Gastroesophageal sphincter (tissue), 4 donors: Measurements from ENCODE around the gene MED27. TPM values are rescaled to one million over a fixed set of nuclear protein-coding genes. Genes with fewer than 3 reads are reported as not detected.

ENCODE experiments used
- ATAC-seq: fragments of 150-250 bp; one replicate; pipeline ENCODE4 v1.9.1; 2016; ENCODE audit warnings: mild to moderate bottlenecking, moderate library complexity
- H3K27ac ChIP-seq, 4 donors: fragments of 200-600 bp; sonication (generic) in 3 of 4; 1 replicate in 3 of 4; 2 replicates in 1 of 4; pipeline ENCODE4 v1.5.1; 2016 to 2019
- H3K27me3 ChIP-seq: fragments of 200-600 bp; sonication (generic); one replicate; pipeline ENCODE4 v1.5.1; 2019
- H3K36me3 ChIP-seq, 2 donors: fragments of 200-600 bp; sonication (generic); one replicate each; pipeline ENCODE4 v1.5.1; 2019; ENCODE audit warnings: control low read depth in 1 of 2
- H3K4me1 ChIP-seq, 3 donors: fragments of 200-600 bp; sonication (generic); 1 replicate in 2 of 3; 2 replicates in 1 of 3; pipeline ENCODE4 v1.5.1; 2016 to 2019; ENCODE audit warnings: control low read depth in 2 of 3
- H3K4me3 ChIP-seq, 2 donors: fragments of 200-600 bp; sonication (generic); one replicate each; pipeline ENCODE4 v1.5.1; 2019; ENCODE audit warnings: mild to moderate bottlenecking in 1 of 2, moderate library complexity in 1 of 2
- H3K9me3 ChIP-seq, 3 donors: fragments of 200-600 bp; sonication (generic); one replicate each; pipeline ENCODE4 v1.5.1; 2017 to 2019; ENCODE audit warnings: control low read depth in 2 of 3
- EP300 ChIP-seq: sonication (generic); formaldehyde crosslinking; IDR thresholded peaks from one replicate; pipeline ENCODE4 v1.6.1; 2017; ENCODE audit warnings: antibody characterized with exemption, mild to moderate bottlenecking
- POLR2A ChIP-seq, 2 donors: fragments of 450-650 bp; IDR thresholded peaks; one replicate each; pipeline ENCODE4 v1.6.1; 2017; ENCODE audit warnings: antibody characterized with exemption in 2 of 2, mild to moderate bottlenecking in 2 of 2, moderate library complexity in 1 of 2
- POLR2AphosphoS5 ChIP-seq: sonication (generic); formaldehyde crosslinking; IDR thresholded peaks from one replicate; pipeline ENCODE4 v1.6.1; 2017; ENCODE audit warnings: antibody characterized with exemption
- WGBS, 2 donors: methylation state at CpG; one replicate each; pipeline ENCODE4 v1.1.5; 2018; ENCODE audit warnings: low coverage in 1 of 2; 5-methylcytosine and 5-hydroxymethylcytosine counted together
- total RNA-seq, 4 donors: library from RNA; depleted of rRNA; stranded (reverse); fragments of >200 nt; gene quantifications; one replicate each; pipeline ENCODE4 v1.1.0, GENCODE V29; 2016
- TF ChIP-seq, protein P1 (sequence below), 4 experiments: fragments of 200-600 bp in 2 of 4; fragments of 450-650 bp in 2 of 4; sonication (generic) in 1 of 4; IDR thresholded peaks; one replicate each; pipeline ENCODE4 v1.5.1; 2017 to 2019; ENCODE audit warnings: antibody characterized with exemption in 4 of 4, mild to moderate bottlenecking in 2 of 4, moderate library complexity in 2 of 4

Gene MED27
- total RNA-seq, 4 donors from 2014 or later = 13.2 to 21.0 (median 13.9) TPM

DNA sequence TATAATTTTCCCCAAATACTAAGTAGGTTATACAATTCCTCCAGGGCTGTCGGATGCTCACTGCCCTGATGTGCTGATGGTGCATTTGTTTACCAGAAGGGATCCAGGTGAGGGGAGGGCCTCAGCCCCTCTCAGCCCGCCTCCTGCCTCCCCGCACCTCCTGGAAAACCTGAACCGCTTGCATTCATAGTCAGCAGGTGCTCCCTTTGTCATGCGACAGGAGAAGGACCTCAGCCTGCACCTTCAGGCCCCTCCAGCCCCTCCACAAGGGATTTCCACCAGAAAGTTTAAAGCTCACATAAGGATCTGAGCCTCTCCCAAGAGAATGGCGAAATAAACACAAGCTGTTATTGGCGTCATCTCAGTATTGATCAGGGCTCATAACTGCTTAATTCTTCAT is 45.7 kb upstream of the MED27 start:
- 25 to 50% methylated on average over 1 to 7 of the region's 7 CpGs for WGBS, 2 donors
- Histone ChIP-seq H3K4me1 (no peaks in the 10 kb centered on the region), H3K27me3 (peaks cover 88% of the 10 kb centered on the region), H3K9me3 (no peaks in the 10 kb centered on the region), H3K36me3 (no peaks in the 10 kb centered on the region), H3K27ac (no peak overlapping the region), H3K4me3 (no peak overlapping the region)
- ATAC-seq = no peak
- TF ChIP-seq POLR2A (IDR thresholded peaks at IDR 0.05) (no peak), EP300 (no peak), POLR2AphosphoS5 (no peak)
- TF ChIP-seq, protein P1, sequence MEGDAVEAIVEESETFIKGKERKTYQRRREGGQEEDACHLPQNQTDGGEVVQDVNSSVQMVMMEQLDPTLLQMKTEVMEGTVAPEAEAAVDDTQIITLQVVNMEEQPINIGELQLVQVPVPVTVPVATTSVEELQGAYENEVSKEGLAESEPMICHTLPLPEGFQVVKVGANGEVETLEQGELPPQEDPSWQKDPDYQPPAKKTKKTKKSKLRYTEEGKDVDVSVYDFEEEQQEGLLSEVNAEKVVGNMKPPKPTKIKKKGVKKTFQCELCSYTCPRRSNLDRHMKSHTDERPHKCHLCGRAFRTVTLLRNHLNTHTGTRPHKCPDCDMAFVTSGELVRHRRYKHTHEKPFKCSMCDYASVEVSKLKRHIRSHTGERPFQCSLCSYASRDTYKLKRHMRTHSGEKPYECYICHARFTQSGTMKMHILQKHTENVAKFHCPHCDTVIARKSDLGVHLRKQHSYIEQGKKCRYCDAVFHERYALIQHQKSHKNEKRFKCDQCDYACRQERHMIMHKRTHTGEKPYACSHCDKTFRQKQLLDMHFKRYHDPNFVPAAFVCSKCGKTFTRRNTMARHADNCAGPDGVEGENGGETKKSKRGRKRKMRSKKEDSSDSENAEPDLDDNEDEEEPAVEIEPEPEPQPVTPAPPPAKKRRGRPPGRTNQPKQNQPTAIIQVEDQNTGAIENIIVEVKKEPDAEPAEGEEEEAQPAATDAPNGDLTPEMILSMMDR (IDR thresholded peaks at IDR 0.05) = no peak

DNA sequence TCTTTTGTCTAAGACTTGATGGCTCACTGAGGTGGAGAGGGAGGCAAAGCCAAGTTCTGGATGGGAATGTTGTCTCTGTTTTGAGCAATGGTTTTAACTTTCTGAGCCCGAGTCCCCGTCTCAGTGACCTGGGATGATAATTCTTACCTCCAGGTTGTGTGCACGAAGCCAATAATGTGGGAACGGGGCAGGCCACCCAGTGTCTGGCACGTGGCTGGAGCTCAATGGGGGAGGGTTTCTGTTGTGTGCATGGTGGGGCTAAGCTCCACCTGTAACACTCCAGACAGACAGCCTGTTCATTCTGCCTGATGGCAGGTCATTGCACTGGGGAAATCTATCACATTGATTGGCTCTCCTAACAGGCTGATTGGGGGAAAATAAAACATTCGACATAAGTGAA is 45.1 kb upstream of the MED27 start:
- WGBS, 2 donors = 17 to 27% methylated on average over 1 to 6 of the region's 6 CpGs
- ATAC-seq = no peak

DNA sequence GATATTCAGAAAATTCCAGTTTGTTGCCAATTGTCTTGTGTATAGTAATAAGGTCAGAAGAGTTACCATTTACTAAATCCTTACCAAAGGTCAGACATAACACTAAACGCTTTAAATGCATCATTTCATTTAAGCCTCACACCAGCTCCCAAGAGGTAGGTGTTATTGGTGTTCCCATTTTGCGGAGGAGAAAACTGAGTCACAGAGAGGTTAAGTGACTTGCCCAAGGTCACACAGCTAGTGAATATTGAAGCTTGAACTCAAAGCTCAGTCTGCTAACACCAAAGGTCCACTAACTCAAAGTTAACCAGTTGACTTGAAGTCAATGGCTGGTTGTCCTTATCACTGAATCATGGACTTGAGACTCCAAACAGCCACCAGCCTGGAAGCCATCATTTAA is 41.4 kb upstream of the MED27 start:
- Histone ChIP-seq H3K4me3 (no peak overlapping the region), H3K27me3 (peaks cover 83% of the 10 kb centered on the region), H3K9me3 (no peaks in the 10 kb centered on the region), H3K4me1 (no peaks in the 10 kb centered on the region), H3K27ac (no peak overlapping the region), H3K36me3 (no peaks in the 10 kb centered on the region)
- TF ChIP-seq POLR2A (IDR thresholded peaks at IDR 0.05) (no peak), EP300 (no peak), POLR2AphosphoS5 (no peak)
- TF ChIP-seq, protein P1 (IDR thresholded peaks at IDR 0.05) = no peak
- ATAC-seq = no peak
- WGBS, 2 donors = 75 to 83% methylated on average over 2 of the region's 2 CpGs

More for the DNA sequence above, 45.1 kb upstream of the MED27 start:
- TF ChIP-seq POLR2AphosphoS5 (no peak), EP300 (no peak), POLR2A (IDR thresholded peaks at IDR 0.05) (no peak)
- TF ChIP-seq, protein P1 (IDR thresholded peaks at IDR 0.05) = no peak
- H3K9me3 ChIP-seq = no peaks in the 10 kb centered on the region
- H3K36me3 ChIP-seq = no peaks in the 10 kb centered on the region
- no peak overlapping the region for H3K4me3 ChIP-seq
- no peak overlapping the region for H3K27ac ChIP-seq
- H3K27me3 ChIP-seq = peaks cover 88% of the 10 kb centered on the region
- H3K4me1 ChIP-seq = no peaks in the 10 kb centered on the region

DNA sequence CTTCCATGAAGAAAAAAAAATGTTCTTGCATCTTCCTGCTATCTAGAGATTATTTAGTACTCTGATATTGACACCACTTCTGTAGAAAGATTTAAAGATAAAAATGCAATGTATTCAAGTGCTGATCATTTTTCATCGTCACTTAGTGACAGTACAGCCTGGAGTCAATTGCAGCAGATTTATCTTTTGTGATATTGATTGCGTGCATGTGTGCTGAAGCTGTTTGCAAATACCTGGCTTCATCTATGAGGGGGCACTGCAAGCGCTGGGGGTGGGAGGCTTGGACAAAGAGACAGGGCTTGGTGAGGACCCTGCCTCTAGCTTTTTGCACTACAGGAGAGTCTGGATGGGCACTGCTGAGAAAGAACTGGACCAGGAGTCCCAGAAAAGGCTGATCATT is 38.0 kb upstream of the MED27 start:
- H3K4me3 ChIP-seq = no peak overlapping the region
- H3K36me3 ChIP-seq = no peaks in the 10 kb centered on the region
- H3K9me3 ChIP-seq = no peaks in the 10 kb centered on the region
- no peaks in the 10 kb centered on the region for H3K4me1 ChIP-seq
- no peak for ATAC-seq
- WGBS, 2 donors = 72 to 75% methylated on average over 3 of the region's 3 CpGs
- H3K27ac ChIP-seq = no peak overlapping the region
- H3K27me3 ChIP-seq = peaks cover 75% of the 10 kb centered on the region
- TF ChIP-seq EP300 (no peak), POLR2AphosphoS5 (no peak), POLR2A (IDR thresholded peaks at IDR 0.05) (no peak)
- TF ChIP-seq, protein P1 (IDR thresholded peaks at IDR 0.05) = no peak

DNA sequence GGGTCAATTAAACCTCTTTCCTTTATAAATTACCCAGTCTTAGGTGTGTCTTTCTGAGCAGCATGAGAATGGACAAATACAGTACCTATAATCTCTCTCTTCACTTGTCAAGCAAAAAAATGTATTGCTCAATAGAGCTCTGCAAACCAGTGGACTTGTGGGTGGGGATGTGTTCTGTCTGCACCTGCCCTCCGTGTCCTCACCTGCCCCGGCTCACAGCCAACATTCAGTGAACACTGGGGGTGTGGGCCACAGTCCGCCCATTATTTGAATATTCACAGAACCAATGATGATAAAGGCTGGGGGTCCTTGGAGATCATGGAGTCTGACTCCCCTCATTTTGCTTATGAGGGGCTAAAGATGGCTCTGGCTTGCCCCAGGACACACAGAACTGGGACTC is 36.9 kb upstream of the MED27 start:
- no peak for ATAC-seq
- Histone ChIP-seq H3K9me3 (no peaks in the 10 kb centered on the region), H3K4me1 (no peaks in the 10 kb centered on the region), H3K27ac (no peak overlapping the region), H3K27me3 (peaks cover 65% of the 10 kb centered on the region), H3K36me3 (no peaks in the 10 kb centered on the region), H3K4me3 (no peak overlapping the region)
- TF ChIP-seq, protein P1 (IDR thresholded peaks at IDR 0.05) = no peak
- TF ChIP-seq EP300 (no peak), POLR2AphosphoS5 (no peak), POLR2A (IDR thresholded peaks at IDR 0.05) (no peak)
- 63 to 67% methylated on average over 1 to 3 of the region's 3 CpGs for WGBS, 2 donors
